ENCODE results near the gene LTBP1.

DNA sequence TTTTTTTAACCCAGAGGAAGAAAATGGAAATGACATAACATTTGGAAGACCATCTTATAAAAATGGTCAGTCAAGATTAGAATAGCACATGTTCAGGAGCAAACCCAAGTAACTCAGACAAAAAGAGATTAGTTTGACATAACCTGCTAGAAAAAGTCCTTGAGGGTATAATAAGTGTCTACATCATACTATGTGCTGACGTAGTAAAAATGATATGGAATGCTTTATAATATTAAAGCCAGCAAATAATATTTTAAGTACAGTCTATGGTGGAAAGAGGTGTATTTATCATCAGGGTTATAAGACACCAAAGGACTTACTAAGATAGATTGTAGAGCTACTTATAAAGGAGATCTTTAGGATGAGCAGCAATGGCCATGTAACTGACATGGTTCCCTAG is 169.0 kb downstream of the LTBP1 start:
- no peak for TF ChIP-seq CREB1 (CRISPR knock-in tag; IDR thresholded peaks at IDR 0.05; ENCODE audit: low read depth)
- TF ChIP-seq, protein P1, sequence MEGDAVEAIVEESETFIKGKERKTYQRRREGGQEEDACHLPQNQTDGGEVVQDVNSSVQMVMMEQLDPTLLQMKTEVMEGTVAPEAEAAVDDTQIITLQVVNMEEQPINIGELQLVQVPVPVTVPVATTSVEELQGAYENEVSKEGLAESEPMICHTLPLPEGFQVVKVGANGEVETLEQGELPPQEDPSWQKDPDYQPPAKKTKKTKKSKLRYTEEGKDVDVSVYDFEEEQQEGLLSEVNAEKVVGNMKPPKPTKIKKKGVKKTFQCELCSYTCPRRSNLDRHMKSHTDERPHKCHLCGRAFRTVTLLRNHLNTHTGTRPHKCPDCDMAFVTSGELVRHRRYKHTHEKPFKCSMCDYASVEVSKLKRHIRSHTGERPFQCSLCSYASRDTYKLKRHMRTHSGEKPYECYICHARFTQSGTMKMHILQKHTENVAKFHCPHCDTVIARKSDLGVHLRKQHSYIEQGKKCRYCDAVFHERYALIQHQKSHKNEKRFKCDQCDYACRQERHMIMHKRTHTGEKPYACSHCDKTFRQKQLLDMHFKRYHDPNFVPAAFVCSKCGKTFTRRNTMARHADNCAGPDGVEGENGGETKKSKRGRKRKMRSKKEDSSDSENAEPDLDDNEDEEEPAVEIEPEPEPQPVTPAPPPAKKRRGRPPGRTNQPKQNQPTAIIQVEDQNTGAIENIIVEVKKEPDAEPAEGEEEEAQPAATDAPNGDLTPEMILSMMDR (conservative IDR thresholded peaks at IDR 0.05; ENCODE audit: low read depth in 2 of 2) = no peak
- no peak for TF ChIP-seq POLR2AphosphoS5 (IDR thresholded peaks at IDR 0.05; ENCODE audit: low read depth)
- TF ChIP-seq EZH2phosphoT487 (IDR thresholded peaks at IDR 0.05; ENCODE audit: unreplicated experiment) = no peak
- TF ChIP-seq JUNB (IDR thresholded peaks at IDR 0.05; ENCODE audit: unreplicated experiment) = no peak
- no peak for TF ChIP-seq EZH2 (IDR thresholded peaks at IDR 0.05; ENCODE audit: low read depth, unreplicated experiment)
- TF ChIP-seq, protein P2, sequence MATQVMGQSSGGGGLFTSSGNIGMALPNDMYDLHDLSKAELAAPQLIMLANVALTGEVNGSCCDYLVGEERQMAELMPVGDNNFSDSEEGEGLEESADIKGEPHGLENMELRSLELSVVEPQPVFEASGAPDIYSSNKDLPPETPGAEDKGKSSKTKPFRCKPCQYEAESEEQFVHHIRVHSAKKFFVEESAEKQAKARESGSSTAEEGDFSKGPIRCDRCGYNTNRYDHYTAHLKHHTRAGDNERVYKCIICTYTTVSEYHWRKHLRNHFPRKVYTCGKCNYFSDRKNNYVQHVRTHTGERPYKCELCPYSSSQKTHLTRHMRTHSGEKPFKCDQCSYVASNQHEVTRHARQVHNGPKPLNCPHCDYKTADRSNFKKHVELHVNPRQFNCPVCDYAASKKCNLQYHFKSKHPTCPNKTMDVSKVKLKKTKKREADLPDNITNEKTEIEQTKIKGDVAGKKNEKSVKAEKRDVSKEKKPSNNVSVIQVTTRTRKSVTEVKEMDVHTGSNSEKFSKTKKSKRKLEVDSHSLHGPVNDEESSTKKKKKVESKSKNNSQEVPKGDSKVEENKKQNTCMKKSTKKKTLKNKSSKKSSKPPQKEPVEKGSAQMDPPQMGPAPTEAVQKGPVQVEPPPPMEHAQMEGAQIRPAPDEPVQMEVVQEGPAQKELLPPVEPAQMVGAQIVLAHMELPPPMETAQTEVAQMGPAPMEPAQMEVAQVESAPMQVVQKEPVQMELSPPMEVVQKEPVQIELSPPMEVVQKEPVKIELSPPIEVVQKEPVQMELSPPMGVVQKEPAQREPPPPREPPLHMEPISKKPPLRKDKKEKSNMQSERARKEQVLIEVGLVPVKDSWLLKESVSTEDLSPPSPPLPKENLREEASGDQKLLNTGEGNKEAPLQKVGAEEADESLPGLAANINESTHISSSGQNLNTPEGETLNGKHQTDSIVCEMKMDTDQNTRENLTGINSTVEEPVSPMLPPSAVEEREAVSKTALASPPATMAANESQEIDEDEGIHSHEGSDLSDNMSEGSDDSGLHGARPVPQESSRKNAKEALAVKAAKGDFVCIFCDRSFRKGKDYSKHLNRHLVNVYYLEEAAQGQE (IDR thresholded peaks at IDR 0.05; ENCODE audit: unreplicated experiment) = no peak
- no peak for TF ChIP-seq ZNF114 (CRISPR knock-in tag; IDR thresholded peaks at IDR 0.05)
- TF ChIP-seq ZNF331 (CRISPR knock-in tag; IDR thresholded peaks at IDR 0.05; ENCODE audit: low read depth) = no peak
- TF ChIP-seq, protein P3, sequence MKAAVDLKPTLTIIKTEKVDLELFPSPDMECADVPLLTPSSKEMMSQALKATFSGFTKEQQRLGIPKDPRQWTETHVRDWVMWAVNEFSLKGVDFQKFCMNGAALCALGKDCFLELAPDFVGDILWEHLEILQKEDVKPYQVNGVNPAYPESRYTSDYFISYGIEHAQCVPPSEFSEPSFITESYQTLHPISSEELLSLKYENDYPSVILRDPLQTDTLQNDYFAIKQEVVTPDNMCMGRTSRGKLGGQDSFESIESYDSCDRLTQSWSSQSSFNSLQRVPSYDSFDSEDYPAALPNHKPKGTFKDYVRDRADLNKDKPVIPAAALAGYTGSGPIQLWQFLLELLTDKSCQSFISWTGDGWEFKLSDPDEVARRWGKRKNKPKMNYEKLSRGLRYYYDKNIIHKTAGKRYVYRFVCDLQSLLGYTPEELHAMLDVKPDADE (IDR thresholded peaks at IDR 0.05) = no peak
- no peak for TF ChIP-seq STAT1 (IDR thresholded peaks at IDR 0.05; ENCODE audit: unreplicated experiment)

Measured in GM23338 (cell line).